IMR-90 (cell line): ENCODE results near the gene AMBP. TPM values are rescaled to one million over a fixed set of nuclear protein-coding genes. Genes with fewer than 3 reads are reported as not detected.

Experiments
- ATAC-seq: fragments of 200-7000 bp; cut with Tn5 transposase; 2 replicates; pipeline ENCODE4 v1.9.1; 2020; ENCODE audit warnings: low read depth, mild to moderate bottlenecking, moderate library complexity
- BruUV-seq: library from RNA; stranded (reverse); fragments of 400-500 nt; replicated peaks from 2 replicates; lab custom pipeline; 2021; lab: Mats Ljungman, UMichigan
- CTCF ChIA-PET: fragments of 300-600 bp; formaldehyde crosslinking; extraction: SDS; loops from one replicate; lab custom pipeline; 2021; ENCODE audit warnings: antibody characterized with exemption; lab: Yijun Ruan, JAX
- POLR2A ChIA-PET: fragments of 300-600 bp; sonication (Branson Sonifier 250); formaldehyde crosslinking; loops from one replicate; lab custom pipeline; 2022; ENCODE audit warnings: antibody characterized with exemption; ENCODE audit not compliant: unreplicated experiment; lab: Charles Lee
- DNase-seq: peaks from one replicate; pipeline ENCODE4 v3.0.0; 2013
- H2AFZ ChIP-seq: replicated peaks from 2 replicates; pipeline ENCODE3; 2013; ENCODE audit warnings: low read length, mild to moderate bottlenecking; ENCODE audit not compliant: poor library complexity
- H2AK5ac ChIP-seq: 2 replicates; pipeline ENCODE4 v1.6.1; 2013; ENCODE audit warnings: low read depth, low read length, inconsistent platforms
- H2AK9ac ChIP-seq: replicated peaks from 2 replicates; pipeline ENCODE3; 2013; ENCODE audit warnings: mild to moderate bottlenecking, low read depth, low read length, moderate library complexity; ENCODE audit not compliant: poor library complexity
- H2BK120ac ChIP-seq: 2 replicates; pipeline ENCODE4 v1.6.1; 2013; ENCODE audit warnings: low read depth, low read length, inconsistent platforms
- H2BK15ac ChIP-seq: 3 replicates; pipeline ENCODE4 v1.6.1; 2013; ENCODE audit warnings: low read depth, low read length, inconsistent platforms
- H2BK20ac ChIP-seq: 2 replicates; pipeline ENCODE4 v1.6.1; 2013; ENCODE audit warnings: low read depth, mild to moderate bottlenecking, inconsistent platforms, low read length, moderate library complexity
- H2BK5ac ChIP-seq: 2 replicates; pipeline ENCODE4 v1.6.1; 2013; ENCODE audit warnings: mild to moderate bottlenecking, low read depth, low read length, inconsistent platforms; ENCODE audit not compliant: poor library complexity, severe bottlenecking
- H3K14ac ChIP-seq: replicated peaks from 2 replicates; pipeline ENCODE4 v1.6.1; 2013; ENCODE audit warnings: low read depth, low read length, inconsistent platforms
- H3K18ac ChIP-seq: 2 replicates; pipeline ENCODE4 v1.6.1; 2013; ENCODE audit warnings: low read depth, low read length, control low read depth
- H3K23ac ChIP-seq: 2 replicates; pipeline ENCODE4 v1.6.1; 2013; ENCODE audit warnings: low read depth, low read length, inconsistent platforms
- H3K27ac ChIP-seq: 2 replicates; pipeline ENCODE4 v1.5.1; 2013; ENCODE audit warnings: mild to moderate bottlenecking, control low read depth, low read length; ENCODE audit not compliant: insufficient read depth
- H3K27me3 ChIP-seq: 2 replicates; pipeline ENCODE4 v1.6.1; 2013; ENCODE audit warnings: low read length; ENCODE audit not compliant: control insufficient read depth, insufficient read depth
- H3K36me3 ChIP-seq: 2 replicates; pipeline ENCODE4 v1.6.1; 2013; ENCODE audit warnings: low read length, mixed read lengths; ENCODE audit not compliant: control insufficient read depth, insufficient read depth
- H3K4ac ChIP-seq: 2 replicates; pipeline ENCODE4 v1.6.1; 2013; ENCODE audit warnings: low read depth, low read length, inconsistent platforms
- H3K4me1 ChIP-seq: 2 replicates; pipeline ENCODE4 v1.6.1; 2013; ENCODE audit warnings: low read length, mixed read lengths; ENCODE audit not compliant: control insufficient read depth, insufficient read depth
- H3K4me2 ChIP-seq: 2 replicates; pipeline ENCODE4 v1.6.1; 2013; ENCODE audit warnings: low read depth, mild to moderate bottlenecking, control low read depth, low read length, moderate library complexity
- H3K4me3 ChIP-seq: 2 replicates; pipeline ENCODE4 v1.5.1; 2013; ENCODE audit warnings: low read depth, mild to moderate bottlenecking, control low read depth, low read length, moderate library complexity; ENCODE audit not compliant: insufficient read depth
- H3K56ac ChIP-seq: 2 replicates; pipeline ENCODE4 v1.6.1; 2013; ENCODE audit warnings: low read length, inconsistent platforms; ENCODE audit not compliant: insufficient read depth; ENCODE audit errors: extremely low read depth
- H3K79me1 ChIP-seq, 2 experiments: 2 replicates each; pipeline ENCODE4 v1.6.1; 2013; ENCODE audit warnings: low read length in 2 of 2, inconsistent platforms in 1 of 2, low read depth in 1 of 2
- H3K9ac ChIP-seq: 2 replicates; pipeline ENCODE4 v1.6.1; 2013; ENCODE audit warnings: low read depth, low read length, control low read depth
- H3K9me1 ChIP-seq: 2 replicates; pipeline ENCODE4 v1.6.1; 2013; ENCODE audit warnings: low read length, inconsistent platforms; ENCODE audit not compliant: insufficient read depth
- H3K9me3 ChIP-seq: 2 replicates; pipeline ENCODE4 v1.6.1; 2013; ENCODE audit warnings: low read length; ENCODE audit not compliant: control insufficient read depth, insufficient read depth
- H4K20me1 ChIP-seq: 2 replicates; pipeline ENCODE4 v1.6.1; 2013; ENCODE audit warnings: low read length, inconsistent platforms; ENCODE audit not compliant: insufficient read depth
- H4K5ac ChIP-seq: 2 replicates; pipeline ENCODE4 v1.6.1; 2013; ENCODE audit warnings: mild to moderate bottlenecking, low read depth, low read length, control low read depth
- H4K8ac ChIP-seq, 2 experiments: 2 replicates each; pipeline ENCODE4 v1.6.1; 2013; ENCODE audit warnings: low read depth in 2 of 2, low read length in 2 of 2, control low read depth in 1 of 2, inconsistent platforms in 1 of 2
- H4K91ac ChIP-seq: 2 replicates; pipeline ENCODE4 v1.6.1; 2013; ENCODE audit warnings: low read depth, low read length, inconsistent platforms; ENCODE audit not compliant: insufficient read depth
- FOS ChIP-seq: fragments of 150-350 bp; IDR thresholded peaks from 2 replicates; pipeline ENCODE4 v1.6.1; 2016; ENCODE audit warnings: low read depth, low read length
- MAZ ChIP-seq: IDR thresholded peaks from 2 replicates; pipeline ENCODE4 v1.6.1; 2012; ENCODE audit warnings: low read depth, mild to moderate bottlenecking, low read length, improper control_type of control experiment, moderate library complexity, borderline replicate concordance
- MXI1 ChIP-seq: IDR thresholded peaks from 2 replicates; pipeline ENCODE4 v1.6.1; 2012; ENCODE audit warnings: low read depth, mild to moderate bottlenecking, low read length, moderate library complexity, borderline replicate concordance
- NFE2L2 ChIP-seq: fragments of 150-350 bp; IDR thresholded peaks from 2 replicates; pipeline ENCODE4 v1.6.1; 2016; ENCODE audit warnings: low read depth, mild to moderate bottlenecking, low read length
- WGBS, 2 experiments: methylation state at CpG; one replicate each; pipeline versions ENCODE4 v1.1.5 to v1.1.7; 2013; ENCODE audit warnings: missing lambda C conversion rate in 2 of 2; ENCODE audit not compliant: insufficient read length in 1 of 2; ENCODE audit errors: extremely low coverage in 2 of 2; 5-methylcytosine and 5-hydroxymethylcytosine counted together
- dilution Hi-C: fragments of 300-500 bp; cut with HindIII; formaldehyde crosslinking; loops from one replicate; pipeline ENCODE4 v1.14.3; 2018; ENCODE audit warnings: low sequenced_read_pairs; ENCODE audit not compliant: unreplicated experiment
- in situ Hi-C: fragments of 300-500 bp; cut with MboI; formaldehyde crosslinking; loops from 3 replicates; pipeline ENCODE4 v1.14.3; 2019; ENCODE audit warnings: low sequenced_read_pairs, inconsistent platforms, mixed read lengths
- intact Hi-C: fragments of 100-400 bp; cut with micrococcal nuclease; formaldehyde crosslinking; loops from 2 replicates; pipeline ENCODE4 v1.10.0; 2022
- polyA plus RNA-seq, 3 experiments: library from polyadenylated mRNA; depleted of rRNA; stranded (reverse); fragments of >200 nt; gene quantifications; 2 replicates each; pipeline ENCODE4 v1.2.3, GENCODE V29; 2012; ENCODE audit warnings: low replicate concordance in 1 of 3
- total RNA-seq: library from RNA; depleted of rRNA; stranded (reverse); fragments of >200 nt; gene quantifications from 2 replicates; pipeline ENCODE4 v1.2.3, GENCODE V29; 2012
- TF ChIP-seq, protein P1 (sequence below): fragments of 150-350 bp; IDR thresholded peaks from 2 replicates; pipeline ENCODE4 v1.6.1; 2017; ENCODE audit warnings: mild to moderate bottlenecking, antibody characterized with exemption, low read length, low read depth

The AMBP gene
- total and polyA plus RNA-seq, 2 of the 4 experiments (the other 2 are of a cell fraction) = not detected

DNA sequence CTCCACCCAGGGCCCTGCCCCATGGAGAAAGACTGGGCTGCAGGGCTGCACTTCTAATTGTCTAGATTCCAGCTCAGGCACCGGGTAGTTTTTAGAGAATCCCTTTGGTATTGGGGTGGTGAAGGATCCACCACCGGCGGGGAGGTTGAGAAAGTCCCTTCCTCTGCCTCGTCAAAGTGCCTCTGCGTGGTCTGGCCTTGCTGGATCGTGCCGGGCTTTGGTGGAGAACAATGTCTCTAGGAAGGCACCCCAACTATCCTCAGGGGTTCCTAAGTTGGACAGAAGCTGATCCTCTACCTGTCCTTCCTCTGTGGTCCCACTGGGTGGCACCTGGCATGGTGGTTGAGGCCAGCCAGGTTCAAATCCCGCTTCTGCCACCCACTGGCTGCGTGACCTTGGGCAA is 7.3 kb upstream of the AMBP start:
- in situ Hi-C loops (no loop called here), dilution Hi-C loops (no loop called here), intact Hi-C loops (no loop called here)
- Histone ChIP-seq H3K9me1 (no peaks in the 10 kb centered on the region), H2AFZ (no peak overlapping the region), H2BK20ac (no peak overlapping the region), H3K79me1 (no peaks in the 10 kb centered on the region), H3K27ac (no peak overlapping the region), H2BK5ac (no peak overlapping the region), H3K36me3 (no peaks in the 10 kb centered on the region), H2AK9ac (no peak overlapping the region), H3K4ac (no peak overlapping the region), H3K14ac (no peak overlapping the region), H3K4me2 (no peak overlapping the region), H3K9me3 (0 out of 2 replicates have a peak, but pooled peaks cover 2% of the 10 kb centered on the region), H2BK120ac (no peak overlapping the region), H4K91ac (no peak overlapping the region), H2AK5ac (no peak overlapping the region), H3K9ac (no peak overlapping the region), H3K27me3 (peaks cover 51% of the 10 kb centered on the region), H4K5ac (no peak overlapping the region), H3K4me3 (no peak overlapping the region), H3K56ac (no peak overlapping the region), H4K8ac (no peak overlapping the region), H3K18ac (no peak overlapping the region), H4K20me1 (no peaks in the 10 kb centered on the region; the same call in 1 of the 2 replicates), H3K23ac (no peak overlapping the region), H2BK15ac (no peak overlapping the region), H3K4me1 (no peaks in the 10 kb centered on the region)
- POLR2A ChIA-PET = no interaction called here
- ATAC-seq (no peak), DNase-seq (no peak)
- BruUV-seq = no TSS peak
- TF ChIP-seq MAZ (no peak), MXI1 (no peak), FOS (no peak), NFE2L2 (no peak)
- TF ChIP-seq, protein P1, sequence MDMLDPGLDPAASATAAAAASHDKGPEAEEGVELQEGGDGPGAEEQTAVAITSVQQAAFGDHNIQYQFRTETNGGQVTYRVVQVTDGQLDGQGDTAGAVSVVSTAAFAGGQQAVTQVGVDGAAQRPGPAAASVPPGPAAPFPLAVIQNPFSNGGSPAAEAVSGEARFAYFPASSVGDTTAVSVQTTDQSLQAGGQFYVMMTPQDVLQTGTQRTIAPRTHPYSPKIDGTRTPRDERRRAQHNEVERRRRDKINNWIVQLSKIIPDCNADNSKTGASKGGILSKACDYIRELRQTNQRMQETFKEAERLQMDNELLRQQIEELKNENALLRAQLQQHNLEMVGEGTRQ = no peak
- CTCF ChIA-PET = no interaction called here
- WGBS, 2 experiments = 60% methylated on average over 1 of the region's 9 CpGs; no CpG with 5 or more reads in 1 of the 2 experiments
